ENCODE results near the gene PHF5A. TPM values are rescaled to one million over a fixed set of nuclear protein-coding genes. Genes with fewer than 3 reads are reported as not detected.

Gene PHF5A, protein sequence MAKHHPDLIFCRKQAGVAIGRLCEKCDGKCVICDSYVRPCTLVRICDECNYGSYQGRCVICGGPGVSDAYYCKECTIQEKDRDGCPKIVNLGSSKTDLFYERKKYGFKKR
- total RNA-seq, result 26.4 TPM
- long read RNA-seq, transcript PHF5A-201 (4 exons, 1,086 nt), result major isoform, 5 of 7 reads
- long read RNA-seq, partial matches to known transcripts, result 0 of 7 reads
- long read RNA-seq, other reads (novel, unspliced or antisense), result 2 of 7 reads

DNA sequence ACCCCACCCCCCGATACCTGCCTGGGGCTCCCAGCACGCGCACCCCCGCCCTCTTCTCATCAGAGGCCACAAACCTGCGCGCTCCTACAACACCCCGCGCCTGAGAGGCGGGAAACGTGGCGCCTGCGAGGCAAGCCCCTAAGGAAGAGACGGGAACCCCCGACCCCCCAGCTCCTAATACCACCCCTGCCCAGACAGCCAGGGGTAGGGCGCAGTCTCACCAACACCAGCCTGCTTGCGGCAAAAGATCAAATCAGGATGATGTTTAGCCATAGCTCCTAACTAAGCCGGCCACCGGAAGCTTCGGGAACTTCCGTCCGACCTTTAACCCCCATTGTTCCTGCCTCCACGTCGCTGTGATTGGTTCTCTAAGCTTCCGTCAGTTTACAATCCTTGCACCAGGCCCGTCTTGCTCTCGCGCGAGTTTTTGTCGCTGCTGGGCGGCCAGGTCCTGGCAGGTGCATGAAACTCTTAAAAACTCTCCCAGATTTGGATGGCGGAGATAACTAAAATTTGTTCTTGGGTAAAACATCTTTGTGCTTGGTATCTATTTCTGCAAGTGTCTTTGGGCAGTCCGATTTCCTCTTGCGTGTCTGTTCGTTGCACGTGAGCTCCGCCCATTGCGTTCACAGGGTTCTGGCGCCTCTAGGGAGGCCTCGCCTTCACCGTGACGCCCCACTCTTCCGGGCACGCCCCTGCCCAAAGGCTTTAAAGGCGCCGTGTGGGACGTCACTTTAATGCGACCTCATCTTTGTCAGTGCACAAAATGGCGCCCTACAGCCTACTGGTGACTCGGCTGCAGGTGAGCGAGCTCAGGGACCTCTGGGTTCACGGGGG is at the start of gene PHF5A, which contains the start of gene ACO2:
PHF5A (minus strand) TSS at position 312 of the 837 bp plus-strand sequence; CDS start at position 273, 39 bp downstream.
ACO2 (plus strand) TSS at position 737 of the 837 bp plus-strand sequence; CDS start at position 767, 30 bp downstream.
- ATAC-seq (ENCODE audit: poor library complexity) (peak; percentile 96), DNase-seq (peak; percentile 98)
- intact Hi-C loops (cut with DNase I), result no loop called here

- ATAC-seq (ENCODE audit: poor library complexity), result no peak
- intact Hi-C loops (cut with DNase I), result loop anchor here (5.0 kb wide), 1 partner anchor 116 kb away; no protein-coding TSS in a partner anchor
Observed at GRCh38 chr22:41518048-41518347, 49.5 kb upstream of the PHF5A start.

DNA sequence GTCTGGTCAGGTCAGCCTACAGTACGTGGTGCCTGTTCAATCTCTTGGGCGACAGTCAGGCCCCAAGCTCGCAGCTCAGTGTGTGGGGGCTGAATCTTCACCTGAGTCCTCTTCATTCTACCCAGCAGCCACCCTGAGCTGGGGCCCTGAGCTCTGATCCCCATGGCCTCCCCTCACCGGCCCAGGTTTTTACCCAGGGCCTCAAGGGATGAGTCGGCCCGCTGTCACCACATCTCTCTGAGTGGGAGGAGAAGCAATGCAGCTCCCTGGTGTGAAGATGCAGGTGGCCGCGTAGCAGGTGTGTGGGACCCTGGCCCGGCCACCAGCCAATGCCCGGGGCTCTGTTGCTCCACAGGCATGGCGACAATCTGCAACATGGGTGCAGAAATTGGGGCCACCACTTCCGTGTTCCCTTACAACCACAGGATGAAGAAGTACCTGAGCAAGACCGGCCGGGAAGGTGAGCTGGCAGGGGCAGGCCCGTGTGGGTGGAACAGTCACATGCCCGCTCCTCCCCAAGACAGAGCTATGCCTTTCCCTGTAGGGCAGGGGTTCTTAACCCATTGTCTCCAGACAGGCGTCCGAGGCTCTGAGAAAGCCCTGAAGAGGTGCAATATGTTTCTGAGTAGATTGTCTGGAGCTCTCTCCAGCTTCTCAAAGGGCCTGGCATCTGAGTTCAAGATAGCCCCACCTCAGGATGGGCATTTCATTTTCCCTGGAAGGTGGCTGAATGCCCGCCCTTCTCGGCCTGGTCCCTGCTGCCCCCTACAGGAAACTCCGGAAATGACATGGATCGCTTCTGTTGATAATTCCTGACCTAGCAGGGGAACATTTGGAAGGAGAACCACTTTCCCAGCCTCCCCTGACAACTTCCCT is 48.9 kb upstream of the PHF5A start:
- ATAC-seq (ENCODE audit: poor library complexity), result peak; percentile 32
- intact Hi-C loops (cut with DNase I), result loop anchor here (5.0 kb wide), 1 partner anchor 115 kb away; no protein-coding TSS in a partner anchor
- peak; percentile 66 for DNase-seq

More at GRCh38 chr22:41518048-41518347, 49.5 kb upstream of the PHF5A start:
- no peak for DNase-seq

GRCh38 chr22:41516462-41516861 is 48.0 kb upstream of the PHF5A start:
- DNase-seq (no peak), ATAC-seq (ENCODE audit: poor library complexity) (no peak)
- intact Hi-C loops (cut with DNase I), result loop anchor here (5.0 kb wide), 1 partner anchor 114 kb away; no protein-coding TSS in a partner anchor

GRCh38 chr22:41513391-41513790 is 44.9 kb upstream of the PHF5A start:
- ATAC-seq (ENCODE audit: poor library complexity) (peak; percentile 6), DNase-seq (no peak)
- intact Hi-C loops (cut with DNase I), result no loop called here

DNA sequence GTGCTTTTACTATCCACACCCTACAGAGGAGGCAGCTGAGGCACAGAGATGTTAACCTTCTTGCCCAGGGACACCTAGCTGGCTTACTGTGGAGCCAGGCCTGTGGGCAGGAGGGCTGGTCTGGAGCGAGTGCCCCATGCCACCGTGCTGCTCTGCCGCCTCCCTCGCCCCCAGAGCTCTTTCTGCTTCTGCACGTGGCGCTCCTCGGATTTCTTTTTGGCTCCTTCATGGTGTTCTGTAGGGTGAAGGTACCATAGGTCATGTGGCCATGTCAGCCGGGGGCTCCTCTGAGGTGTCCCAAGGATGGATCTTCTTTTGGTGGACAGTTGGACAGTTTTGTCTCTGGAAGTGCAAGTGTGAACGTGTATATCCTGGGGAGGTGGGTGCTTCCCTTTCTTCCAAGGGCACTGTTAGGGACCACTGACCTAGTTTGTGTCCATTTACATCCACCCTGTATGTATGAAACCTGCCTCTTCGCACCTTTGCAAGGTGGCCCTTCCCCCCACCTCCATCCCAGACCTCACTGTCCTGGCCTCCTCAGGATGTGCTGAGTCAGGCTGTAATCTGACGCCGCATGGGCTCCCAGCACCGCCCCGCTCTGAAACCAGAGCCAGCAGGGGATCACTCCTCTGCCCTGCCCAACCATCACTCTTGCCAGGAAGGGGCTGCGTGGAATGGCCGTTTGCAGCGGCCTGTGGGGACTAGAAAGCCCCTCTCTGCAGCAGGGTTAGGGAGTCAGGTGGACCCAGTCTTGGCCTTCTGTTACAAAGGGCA is 44.1 kb upstream of the PHF5A start:
- intact Hi-C loops (cut with DNase I), result no loop called here
- no peak for DNase-seq
- peak; percentile 60 for ATAC-seq (ENCODE audit: poor library complexity)

GRCh38 chr22:41511521-41511968 is 43.1 kb upstream of the PHF5A start:
- intact Hi-C loops (cut with DNase I), result no loop called here
- DNase-seq, result no peak
- ATAC-seq (ENCODE audit: poor library complexity), result peak; percentile 66

GRCh38 chr22:41508770-41509170 is 40.3 kb upstream of the PHF5A start:
- intact Hi-C loops (cut with DNase I), result loop anchor here (5.0 kb wide), 1 partner anchor 36 kb away; no protein-coding TSS in a partner anchor
- ATAC-seq (ENCODE audit: poor library complexity) (peak; percentile 43), DNase-seq (peak; percentile 71)

GRCh38 chr22:41507330-41508063 is 39.0 kb upstream of the PHF5A start:
- intact Hi-C loops (cut with DNase I), result loop anchor here (5.0 kb wide), 1 partner anchor 35 kb away; no protein-coding TSS in a partner anchor

GRCh38 chr22:41505511-41506220 is 37.2 kb upstream of the PHF5A start:
- ATAC-seq (ENCODE audit: poor library complexity), result no peak
- DNase-seq, result no peak
- intact Hi-C loops (cut with DNase I), result loop anchor here (5.0 kb wide), 1 partner anchor 33 kb away; no protein-coding TSS in a partner anchor

More at GRCh38 chr22:41507330-41508063, 39.0 kb upstream of the PHF5A start:
- no peak for DNase-seq
- no peak for ATAC-seq (ENCODE audit: poor library complexity)

DNA sequence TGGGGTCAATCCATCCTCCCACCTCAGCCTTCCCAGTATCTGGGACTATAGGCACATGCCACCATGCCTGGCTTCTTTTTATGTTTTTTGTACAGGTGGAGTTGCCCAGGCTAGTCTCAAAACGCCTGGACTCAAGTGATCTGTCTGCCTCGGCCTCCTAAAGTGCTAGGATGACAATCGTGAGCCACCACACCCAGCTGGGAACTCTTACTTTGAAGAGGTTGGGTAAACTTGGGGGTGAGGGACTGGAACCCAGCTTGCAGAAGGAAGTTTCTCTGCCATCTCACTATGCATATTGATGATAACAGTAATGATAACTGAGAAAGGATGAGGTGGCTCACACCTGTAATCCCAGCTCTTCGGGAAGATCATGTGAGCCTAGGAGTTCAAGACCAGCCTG is 36.3 kb upstream of the PHF5A start:
- DNase-seq, result no peak
- ATAC-seq (ENCODE audit: poor library complexity), result no peak
- intact Hi-C loops (cut with DNase I), result loop anchor here (5.0 kb wide), 1 partner anchor 33 kb away; no protein-coding TSS in a partner anchor

DNA sequence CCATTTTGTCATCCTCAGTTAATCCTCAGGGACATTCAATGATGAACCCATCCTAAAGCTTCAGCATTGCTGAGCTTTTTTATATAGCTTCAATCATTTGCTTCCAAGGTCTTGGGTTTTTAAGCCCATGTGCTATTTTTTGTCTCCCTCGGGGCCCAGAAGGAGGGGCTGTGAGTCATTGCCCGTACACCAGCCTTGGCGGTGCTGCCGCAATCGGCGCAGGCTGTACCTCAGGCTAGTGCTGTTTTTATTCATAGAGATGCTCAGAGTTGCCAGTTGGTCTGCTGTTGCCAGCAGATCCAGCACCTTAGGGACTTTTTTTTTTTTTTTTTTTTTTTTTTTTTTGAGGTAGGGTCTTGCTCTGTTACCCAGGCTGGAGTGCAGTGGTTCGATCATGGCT is 35.9 kb upstream of the PHF5A start:
- ATAC-seq (ENCODE audit: poor library complexity) (peak; percentile 61), DNase-seq (peak; percentile 73)
- intact Hi-C loops (cut with DNase I), result no loop called here

- ATAC-seq (ENCODE audit: poor library complexity) (no peak), DNase-seq (peak; percentile 13)
- intact Hi-C loops (cut with DNase I), result no loop called here
Observed at GRCh38 chr22:41501209-41501608, 32.7 kb upstream of the PHF5A start.

DNA sequence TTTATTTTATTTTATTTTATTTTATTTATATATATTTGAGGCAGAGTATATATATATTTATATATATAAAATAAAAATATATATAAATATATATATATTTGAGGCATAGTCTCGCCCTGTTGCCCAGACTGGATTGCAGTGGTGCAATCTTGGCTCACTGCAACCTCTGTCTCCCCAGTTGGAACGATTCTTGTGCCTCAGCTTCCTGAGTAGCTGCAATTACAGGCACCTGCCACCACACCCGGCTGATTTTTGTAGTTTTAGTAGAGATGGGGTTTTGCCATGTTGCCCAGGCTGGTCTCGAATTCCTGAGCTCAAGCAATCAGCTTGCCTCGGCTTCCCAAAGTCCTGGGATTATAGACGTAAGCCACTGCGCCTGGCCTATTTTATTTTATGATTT is 31.8 kb upstream of the PHF5A start:
- DNase-seq (peak; percentile 14), ATAC-seq (ENCODE audit: poor library complexity) (no peak)
- intact Hi-C loops (cut with DNase I), result no loop called here

- DNase-seq (no peak), ATAC-seq (ENCODE audit: poor library complexity) (peak; percentile 13)
- intact Hi-C loops (cut with DNase I), result no loop called here
Observed at GRCh38 chr22:41499624-41500280, 31.3 kb upstream of the PHF5A start.

GRCh38 chr22:41498303-41498835 is 29.9 kb upstream of the PHF5A start:
- no peak for DNase-seq
- peak; percentile 19 for ATAC-seq (ENCODE audit: poor library complexity)
- intact Hi-C loops (cut with DNase I), result no loop called here

All from Right ventricle myocardium superior (tissue), 1 donor.